A549 (cell line): ENCODE measurements around the gene GSTA2. TPM values are rescaled to one million over a fixed set of nuclear protein-coding genes. Genes with fewer than 3 reads are reported as not detected.
"Not testable (repeated sequence)": the region's sequence is repeated elsewhere in the genome, so short reads cannot be mapped to it uniquely, and the experiment has no call there.

Experiments used
- ATAC-seq, 2 experiments: fragments of 200-7000 bp in 1 of 2; fragments of >200 bp in 1 of 2; cut with Nextera tagmentation in 1 of 2; cut with Tn5 transposase in 1 of 2; 3 replicates each; pipeline versions ENCODE4 v1.8.0 to v1.9.1; 2018 to 2020; ENCODE audit warnings: mild to moderate bottlenecking in 1 of 2, moderate library complexity in 1 of 2
- CTCF ChIA-PET: fragments of 300-600 bp; sonication (Branson Sonifier 250); formaldehyde crosslinking; extraction: SDS; loops from one replicate; lab custom pipeline; 2021; ENCODE audit warnings: antibody characterized with exemption, inconsistent platforms; lab: Yijun Ruan, JAX
- POLR2A ChIA-PET: fragments of 350-600 bp; formaldehyde crosslinking; extraction: SDS; loops from one replicate; lab custom pipeline; 2021; ENCODE audit warnings: antibody characterized with exemption, inconsistent platforms; lab: Yijun Ruan, JAX
- DNase-seq, 2 experiments: peaks; one replicate each; pipeline versions ENCODE4 v3.0.0 to v3.0.0-alpha.2; 2011 to 2016; ENCODE audit warnings: low read depth in 1 of 2, low spot score in 1 of 2
- FAIRE-seq: peaks from 2 replicates; lab custom pipeline; 2011; peaks lifted over from hg19 to GRCh38; lab: Jason Lieb, UNC
- H3K27ac ChIP-seq, 2 experiments: fragments of >200 bp; sonication (Bioruptor Twin); formaldehyde crosslinking; 3 replicates each; pipeline ENCODE4 v1.5.1; 2016 to 2017
- H3K4me1 ChIP-seq: fragments of >200 bp; sonication (Bioruptor Twin); formaldehyde crosslinking; 3 replicates; pipeline ENCODE4 v1.6.1; 2016
- H3K4me2 ChIP-seq: fragments of >200 bp; sonication (Bioruptor Twin); formaldehyde crosslinking; 3 replicates; pipeline ENCODE4 v1.6.1; 2016
- H3K4me3 ChIP-seq: fragments of >200 bp; sonication (Bioruptor Twin); formaldehyde crosslinking; 3 replicates; pipeline ENCODE4 v1.5.1; 2016
- H3K9me3 ChIP-seq: fragments of >200 bp; sonication (Bioruptor Twin); formaldehyde crosslinking; 3 replicates; pipeline ENCODE4 v1.6.1; 2016
- ESRRA ChIP-seq: fragments of 150-350 bp; IDR thresholded peaks from 2 replicates; pipeline ENCODE4 v1.6.1; 2014; ENCODE audit warnings: mild to moderate bottlenecking, low read length, borderline replicate concordance
- FOSB ChIP-seq: fragments of 250-450 bp; sonication (Bioruptor Pico); IDR thresholded peaks from 2 replicates; pipeline ENCODE4 v1.5.0; 2020; ENCODE audit warnings: mild to moderate bottlenecking, moderate library complexity
- KDM5A ChIP-seq: fragments of 200-600 bp; sonication (generic); IDR thresholded peaks from 2 replicates; pipeline ENCODE4 v1.6.1; 2016; ENCODE audit warnings: antibody characterized with exemption, mild to moderate bottlenecking
- MAFK ChIP-seq: fragments of 450-650 bp; IDR thresholded peaks from 2 replicates; pipeline ENCODE4 v1.6.1; 2014; ENCODE audit not compliant: partially characterized antibody
- MAZ ChIP-seq: fragments of 150-350 bp; IDR thresholded peaks from 2 replicates; pipeline ENCODE4 v1.6.1; 2014; ENCODE audit warnings: antibody characterized with exemption, low read depth, low read length, borderline replicate concordance
- NFE2L2 ChIP-seq: fragments of 150-350 bp; conservative IDR thresholded peaks from 2 replicates; pipeline ENCODE4 v1.6.1; 2014; ENCODE audit warnings: low read length
- RCOR1 ChIP-seq: fragments of 150-350 bp; IDR thresholded peaks from 2 replicates; pipeline ENCODE4 v1.6.1; 2014; ENCODE audit warnings: antibody characterized with exemption, low read length, low read depth
- WGBS: methylation state at CpG from one replicate; pipeline ENCODE4 v1.1.6; 2017; ENCODE audit errors: missing lambda C conversion rate; 5-methylcytosine and 5-hydroxymethylcytosine counted together
- polyA plus RNA-seq, 4 experiments: library from polyadenylated mRNA; depleted of rRNA in 3 of 4; stranded (reverse); fragments of >200 nt; fragmentation: RNase III in 1 of 4; extraction: RNeasy Plus Mini Kit Qiagen cat#74134 plus additional on column Dnase treatment in 1 of 4; gene quantifications; 2 replicates in 3 of 4; 3 replicates in 1 of 4; pipeline ENCODE4 v1.2.3, GENCODE V29; 2011 to 2017
- TF ChIP-seq, protein P1 (sequence below): IDR thresholded peaks from 2 replicates; pipeline ENCODE4 v1.6.1; 2012
- TF ChIP-seq, protein P2 (sequence below): IDR thresholded peaks from 2 replicates; pipeline ENCODE4 v1.6.1; 2012; ENCODE audit warnings: low read depth, borderline replicate concordance

The GSTA2 gene
- polyA plus RNA-seq, 2 of the 4 experiments (the other 2 are of a cell fraction) = 0.10 to 0.68 TPM

DNA sequence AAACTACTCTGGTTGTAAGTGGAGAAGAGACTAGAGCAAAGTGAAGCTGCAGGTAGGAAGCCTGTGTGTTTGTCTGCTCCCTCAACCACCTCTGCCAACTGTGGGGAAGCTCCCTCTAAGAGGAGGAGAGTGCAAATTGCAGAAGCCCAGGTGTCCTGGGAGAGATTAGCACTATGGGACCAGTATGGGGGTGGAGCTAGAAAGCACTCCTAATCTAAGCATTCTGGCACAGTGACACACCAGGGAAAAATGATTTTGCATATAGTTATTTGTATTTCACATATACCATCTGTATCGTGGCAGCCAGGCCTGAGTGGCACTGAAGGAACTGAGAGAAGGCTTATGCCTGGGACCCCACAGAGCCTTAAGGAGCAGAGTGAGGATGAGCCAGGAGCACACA lies 27.6 kb upstream of the GSTA2 start:
- Histone ChIP-seq H3K4me3 (no peak overlapping the region), H3K27ac (no peak overlapping the region), H3K4me1 (peaks cover 3% of the 10 kb centered on the region; the same call in 1 of the 3 replicates), H3K4me2 (no peak overlapping the region), H3K9me3 (no peaks in the 10 kb centered on the region)
- DNase-seq (no peak), FAIRE-seq (no peak), ATAC-seq (no peak)
- CTCF ChIA-PET = no interaction called here
- WGBS = no CpG with 5 or more reads among the region's 1 CpG
- POLR2A ChIA-PET = no interaction called here
- no peak for TF ChIP-seq KDM5A
- TF ChIP-seq MAZ = no peak
- TF ChIP-seq, protein P1, sequence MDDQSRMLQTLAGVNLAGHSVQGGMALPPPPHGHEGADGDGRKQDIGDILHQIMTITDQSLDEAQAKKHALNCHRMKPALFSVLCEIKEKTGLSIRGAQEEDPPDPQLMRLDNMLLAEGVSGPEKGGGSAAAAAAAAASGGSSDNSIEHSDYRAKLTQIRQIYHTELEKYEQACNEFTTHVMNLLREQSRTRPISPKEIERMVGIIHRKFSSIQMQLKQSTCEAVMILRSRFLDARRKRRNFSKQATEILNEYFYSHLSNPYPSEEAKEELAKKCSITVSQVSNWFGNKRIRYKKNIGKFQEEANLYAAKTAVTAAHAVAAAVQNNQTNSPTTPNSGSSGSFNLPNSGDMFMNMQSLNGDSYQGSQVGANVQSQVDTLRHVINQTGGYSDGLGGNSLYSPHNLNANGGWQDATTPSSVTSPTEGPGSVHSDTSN = no peak

DNA sequence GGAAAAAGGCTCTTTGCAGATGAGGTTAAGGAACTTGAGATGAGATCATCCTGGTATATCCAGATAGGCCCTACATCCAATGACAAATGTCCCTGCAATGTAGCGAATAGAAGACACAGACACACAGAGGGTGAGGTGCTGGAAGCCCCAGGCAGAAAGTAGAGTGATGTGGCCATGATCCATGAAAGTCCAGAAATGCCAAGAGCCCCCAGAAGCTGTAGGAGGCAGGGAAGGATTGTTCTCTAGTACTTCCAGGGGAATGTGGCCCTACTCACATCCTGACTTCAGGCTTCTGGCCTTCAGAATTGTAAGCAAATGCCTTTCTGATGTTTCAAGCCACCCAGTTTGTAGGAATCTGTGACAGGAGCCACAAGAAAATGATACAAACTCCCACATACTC lies 26.4 kb upstream of the GSTA2 start:
- FAIRE-seq, H3K4me3 ChIP-seq, H3K27ac ChIP-seq, DNase-seq, H3K4me1 ChIP-seq, H3K9me3 ChIP-seq, ATAC-seq, H3K4me2 ChIP-seq: not testable (repeated sequence)
- ChIA-PET POLR2A (interaction anchor here (0.6 to 0.7 kb wide), 2 partner anchors 201 to 604 kb away, joined by 3 to 4 read pairs; no protein-coding TSS in a partner anchor), CTCF (interaction anchor here (0.7 kb wide), 1 partner anchor 243 kb away, joined by 3 read pairs; no protein-coding TSS in a partner anchor)
- 92% methylated on average over 1 of the region's 1 CpG for WGBS

DNA sequence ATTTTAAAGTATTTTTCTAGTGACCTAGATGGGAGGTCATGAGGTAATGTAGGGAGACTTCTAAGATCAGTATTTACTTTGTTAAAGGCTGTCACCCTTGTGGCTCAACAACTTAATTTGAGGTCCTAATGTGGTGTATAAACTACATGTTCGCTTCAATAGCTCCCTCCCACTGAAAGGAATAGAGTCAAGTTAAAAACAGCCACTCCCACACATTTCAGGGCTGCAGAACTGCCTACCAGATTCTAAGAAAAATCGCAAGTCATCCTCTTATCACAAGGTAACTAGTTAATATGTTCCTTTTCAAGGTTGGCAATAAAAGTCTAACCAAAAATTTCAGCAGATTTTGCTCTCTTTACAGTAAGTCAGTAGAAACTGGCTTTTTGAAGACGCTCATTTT lies 25.2 kb upstream of the GSTA2 start:
- no peak for TF ChIP-seq ESRRA
- TF ChIP-seq NFE2L2 = peak; percentile 55; the same call in 1 of the 2 replicates
- peak; percentile 56 for TF ChIP-seq MAFK
- Histone ChIP-seq H3K4me1 (peaks cover 3% of the 10 kb centered on the region; the same call in 1 of the 3 replicates), H3K9me3 (no peaks in the 10 kb centered on the region), H3K4me2 (peak overlapping the region; percentile 14; the same call in 1 of the 3 replicates), H3K27ac (no peak overlapping the region), H3K4me3 (no peak overlapping the region)
- POLR2A ChIA-PET = no interaction called here
- FAIRE-seq (no peak), ATAC-seq (no peak), DNase-seq (peak in 1 of 2 experiments; percentile 20)
- CTCF ChIA-PET = no interaction called here
- WGBS = 23% methylated on average over 3 of the region's 3 CpGs

DNA sequence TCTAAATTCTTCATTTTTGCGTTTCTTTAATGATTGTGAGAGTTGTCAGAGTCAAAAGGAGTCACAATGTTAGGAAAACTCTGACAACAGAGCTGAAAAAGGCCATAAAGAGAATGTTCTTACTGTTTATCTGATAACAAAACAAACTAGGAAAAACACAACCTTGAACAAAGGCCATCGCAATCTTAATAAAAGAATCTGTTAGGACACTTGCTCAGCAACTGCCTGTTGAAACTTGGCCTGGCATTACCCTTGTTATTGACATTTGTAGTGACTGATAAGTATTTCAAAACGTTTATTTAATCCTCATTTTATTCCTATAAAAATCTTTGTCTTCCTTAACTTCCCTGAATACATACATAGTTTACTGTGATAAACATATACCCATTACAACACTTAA lies 24.6 kb upstream of the GSTA2 start:
- POLR2A ChIA-PET = no interaction called here

DNA sequence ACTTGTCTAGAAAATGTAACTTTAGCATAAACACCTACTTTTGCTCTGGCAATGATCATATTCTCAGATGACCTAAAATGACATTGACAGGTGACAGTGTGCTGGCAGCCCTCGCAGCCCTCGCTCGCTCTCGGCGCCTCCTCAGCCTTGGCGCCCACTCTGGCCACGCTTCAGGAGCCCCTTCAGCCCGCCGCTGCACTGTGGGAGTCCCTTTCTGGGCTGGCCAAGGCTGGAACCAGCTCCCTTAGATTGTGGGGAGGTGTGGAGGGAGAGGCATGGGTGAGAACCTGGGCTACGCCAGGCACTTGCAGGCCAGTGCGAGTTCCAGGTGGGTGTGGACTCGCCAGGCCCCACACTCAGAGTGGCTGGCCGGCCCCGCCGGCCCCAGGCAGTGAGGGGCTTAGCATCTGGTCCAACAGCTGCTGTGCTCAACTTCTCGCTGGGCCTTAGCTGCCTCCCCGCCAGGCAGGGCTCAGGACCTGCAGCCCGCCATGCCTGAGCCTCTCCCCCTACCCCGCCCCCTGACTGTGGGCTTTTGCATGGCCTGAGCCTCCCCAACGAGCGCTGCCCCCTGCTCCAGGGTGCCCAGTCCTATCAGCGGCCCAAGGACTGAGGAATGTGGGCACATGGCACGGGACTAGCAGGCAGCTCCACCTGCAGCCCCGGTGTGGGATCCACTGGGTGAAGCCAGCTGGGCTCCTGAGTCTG lies 23.1 kb upstream of the GSTA2 start:
- Histone ChIP-seq H3K4me1 (peaks cover 3% of the 10 kb centered on the region; the same call in 1 of the 3 replicates), H3K4me3 (no peak overlapping the region), H3K4me2 (no peak overlapping the region), H3K27ac (no peak overlapping the region), H3K9me3 (no peaks in the 10 kb centered on the region)
- TF ChIP-seq MAZ = no peak
- ATAC-seq (no peak), FAIRE-seq (no peak), DNase-seq (no peak)
- WGBS = 85% methylated on average over 9 of the region's 24 CpGs
- ChIA-PET CTCF (interaction anchor here (1.2 kb wide), 1 partner anchor 63 kb away, joined by 3 read pairs; no protein-coding TSS in a partner anchor), POLR2A (no interaction called here)

More for the DNA sequence above, 24.6 kb upstream of the GSTA2 start:
- ATAC-seq = no peak
- FAIRE-seq = no peak
- CTCF ChIA-PET = interaction anchor here (1.2 kb wide), 1 partner anchor 64 kb away, joined by 3 read pairs; no protein-coding TSS in a partner anchor
- Histone ChIP-seq H3K4me2 (no peak overlapping the region), H3K4me1 (peaks cover 3% of the 10 kb centered on the region; the same call in 1 of the 3 replicates), H3K27ac (no peak overlapping the region), H3K4me3 (no peak overlapping the region), H3K9me3 (no peaks in the 10 kb centered on the region)
- TF ChIP-seq, protein P2, sequence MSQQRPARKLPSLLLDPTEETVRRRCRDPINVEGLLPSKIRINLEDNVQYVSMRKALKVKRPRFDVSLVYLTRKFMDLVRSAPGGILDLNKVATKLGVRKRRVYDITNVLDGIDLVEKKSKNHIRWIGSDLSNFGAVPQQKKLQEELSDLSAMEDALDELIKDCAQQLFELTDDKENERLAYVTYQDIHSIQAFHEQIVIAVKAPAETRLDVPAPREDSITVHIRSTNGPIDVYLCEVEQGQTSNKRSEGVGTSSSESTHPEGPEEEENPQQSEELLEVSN = no peak
- TF ChIP-seq FOSB (no peak), RCOR1 (no peak), ESRRA (no peak)
- 41% methylated on average over 3 of the region's 3 CpGs for WGBS
- DNase-seq = no peak

DNA sequence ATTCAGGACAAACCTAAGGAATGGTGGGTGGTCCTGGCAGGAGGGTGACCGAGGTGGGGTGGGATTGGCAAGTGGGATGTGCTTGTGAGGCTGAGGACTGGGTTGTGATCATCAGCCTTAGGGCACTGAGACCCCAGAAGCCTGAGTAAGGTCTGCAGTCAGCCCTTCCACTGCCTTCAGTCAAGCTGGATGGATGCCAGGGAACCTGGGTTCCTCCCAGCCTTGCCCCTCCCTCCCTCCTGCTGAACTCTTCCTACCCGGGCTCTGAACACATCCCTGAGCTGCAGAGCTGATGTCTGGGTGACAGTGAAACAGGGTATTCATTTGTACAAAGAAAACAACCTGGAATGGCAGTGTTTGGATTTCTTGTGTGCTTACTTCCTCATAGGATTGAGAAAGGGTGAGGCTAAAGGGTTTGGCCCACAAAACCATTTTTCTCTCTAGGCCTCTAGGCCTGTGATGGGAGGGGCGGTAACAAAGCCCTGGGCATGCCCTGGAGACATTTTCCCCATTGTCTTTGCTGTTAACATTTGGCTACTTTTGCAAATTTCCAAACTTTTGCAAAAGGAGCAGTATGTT lies 19.5 kb upstream of the GSTA2 start:
- WGBS = 40% methylated on average over 3 of the region's 3 CpGs
- H3K27ac ChIP-seq, H3K4me2 ChIP-seq, CTCF ChIA-PET, ATAC-seq, H3K4me3 ChIP-seq, H3K4me1 ChIP-seq, FAIRE-seq, H3K9me3 ChIP-seq, POLR2A ChIA-PET: not testable (repeated sequence)
- peak in 1 of 2 experiments; percentile 20 for DNase-seq

DNA sequence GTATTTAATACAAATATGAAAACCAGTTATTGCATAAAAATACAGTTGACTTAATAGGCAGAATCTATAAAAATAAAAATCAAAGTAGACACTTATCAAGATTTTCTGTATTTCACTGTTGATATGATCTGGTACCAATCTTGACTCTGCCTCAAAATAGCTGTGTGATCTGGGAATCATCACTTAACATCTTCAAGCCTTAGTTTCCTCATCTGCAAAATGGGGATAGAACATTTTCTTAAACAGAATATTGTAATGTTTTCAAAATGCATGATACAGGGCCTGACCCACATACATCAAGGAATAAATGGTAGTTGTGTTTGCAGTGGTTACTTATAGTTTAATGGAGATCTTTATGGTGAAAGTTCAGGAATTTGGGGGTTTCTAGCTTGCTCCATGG lies 18.9 kb upstream of the GSTA2 start:
- not testable (repeated sequence) for H3K27ac ChIP-seq

More for the DNA sequence above, 18.9 kb upstream of the GSTA2 start:
- FAIRE-seq, H3K4me1 ChIP-seq, ATAC-seq, POLR2A ChIA-PET, H3K4me2 ChIP-seq, CTCF ChIA-PET, DNase-seq, H3K9me3 ChIP-seq, H3K4me3 ChIP-seq: not testable (repeated sequence)
